ENCODE data around the gene PRXL2C. TPM values are rescaled to one million over a fixed set of nuclear protein-coding genes. Genes with fewer than 3 reads are reported as not detected.

Gene PRXL2C
- total RNA-seq, 1 donor: 21.6 TPM

- H3K4me3 ChIP-seq (ENCODE audit: low read depth, low read length): no peak overlapping the region
- TF ChIP-seq, protein P1, sequence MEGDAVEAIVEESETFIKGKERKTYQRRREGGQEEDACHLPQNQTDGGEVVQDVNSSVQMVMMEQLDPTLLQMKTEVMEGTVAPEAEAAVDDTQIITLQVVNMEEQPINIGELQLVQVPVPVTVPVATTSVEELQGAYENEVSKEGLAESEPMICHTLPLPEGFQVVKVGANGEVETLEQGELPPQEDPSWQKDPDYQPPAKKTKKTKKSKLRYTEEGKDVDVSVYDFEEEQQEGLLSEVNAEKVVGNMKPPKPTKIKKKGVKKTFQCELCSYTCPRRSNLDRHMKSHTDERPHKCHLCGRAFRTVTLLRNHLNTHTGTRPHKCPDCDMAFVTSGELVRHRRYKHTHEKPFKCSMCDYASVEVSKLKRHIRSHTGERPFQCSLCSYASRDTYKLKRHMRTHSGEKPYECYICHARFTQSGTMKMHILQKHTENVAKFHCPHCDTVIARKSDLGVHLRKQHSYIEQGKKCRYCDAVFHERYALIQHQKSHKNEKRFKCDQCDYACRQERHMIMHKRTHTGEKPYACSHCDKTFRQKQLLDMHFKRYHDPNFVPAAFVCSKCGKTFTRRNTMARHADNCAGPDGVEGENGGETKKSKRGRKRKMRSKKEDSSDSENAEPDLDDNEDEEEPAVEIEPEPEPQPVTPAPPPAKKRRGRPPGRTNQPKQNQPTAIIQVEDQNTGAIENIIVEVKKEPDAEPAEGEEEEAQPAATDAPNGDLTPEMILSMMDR (IDR thresholded peaks at IDR 0.05; ENCODE audit: insufficient read depth, low read depth, low read length): no peak
- peak; percentile 17 for DNase-seq (ENCODE audit: low read depth)
Measured at GRCh38 chr9:96663506-96664120, 8.5 kb upstream of the PRXL2C start.

DNA sequence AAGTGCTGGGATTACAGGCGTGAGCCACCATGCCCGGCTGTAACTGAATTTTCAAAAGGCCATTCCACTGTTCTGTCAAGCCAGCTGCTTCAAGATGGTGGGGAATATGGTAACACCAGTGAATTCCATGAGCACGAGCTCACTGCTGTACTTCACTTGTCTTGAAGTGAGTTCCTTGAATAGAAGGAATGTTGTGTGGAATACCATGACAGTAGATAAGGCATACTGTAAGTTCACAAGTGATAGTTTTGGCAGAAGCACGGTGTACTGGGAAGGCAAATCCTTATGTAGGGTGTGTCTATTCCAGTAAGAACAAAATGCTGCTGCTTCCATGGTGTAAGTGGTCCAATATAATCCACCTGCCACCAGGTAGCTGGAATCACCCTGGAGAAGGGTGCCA, 6.6 kb upstream of the PRXL2C start:
- TF ChIP-seq, protein P1 (IDR thresholded peaks at IDR 0.05; ENCODE audit: insufficient read depth, low read depth, low read length): no peak
- no peak for DNase-seq (ENCODE audit: low read depth)

DNA sequence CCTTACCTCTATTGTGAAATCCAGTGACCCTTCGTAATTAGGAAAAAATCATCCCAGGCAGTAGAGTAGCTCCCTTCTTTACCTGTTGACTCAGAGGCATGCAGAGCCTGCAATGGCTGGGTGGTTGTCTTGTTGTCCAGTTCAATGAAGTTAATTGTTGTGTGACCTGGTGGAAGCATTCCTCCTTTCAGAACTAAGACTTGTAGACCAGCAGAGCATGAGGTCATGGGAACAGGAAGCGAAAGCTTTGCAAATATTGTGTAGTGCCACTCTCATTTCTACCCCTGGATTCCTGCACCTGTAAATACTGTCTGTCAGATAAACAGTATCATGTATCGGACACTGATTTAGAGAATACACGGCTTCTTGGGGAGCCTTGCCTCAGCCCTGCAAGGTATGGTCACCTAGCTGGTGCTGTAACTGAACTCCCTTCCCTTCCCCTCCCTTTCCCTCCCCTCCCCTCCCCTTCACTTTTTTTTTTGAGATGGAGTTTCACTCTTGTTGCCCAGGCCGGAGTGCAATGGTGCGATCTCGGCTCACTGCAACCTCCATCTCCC, 5.7 kb upstream of the PRXL2C start:
- DNase-seq (ENCODE audit: low read depth): no peak
- H3K4me3 ChIP-seq (ENCODE audit: low read depth, low read length): no peak overlapping the region
- TF ChIP-seq, protein P1 (IDR thresholded peaks at IDR 0.05; ENCODE audit: insufficient read depth, low read depth, low read length): no peak

More for the DNA sequence above, 6.6 kb upstream of the PRXL2C start:
- H3K4me3 ChIP-seq (ENCODE audit: low read depth, low read length): no peak overlapping the region

DNA sequence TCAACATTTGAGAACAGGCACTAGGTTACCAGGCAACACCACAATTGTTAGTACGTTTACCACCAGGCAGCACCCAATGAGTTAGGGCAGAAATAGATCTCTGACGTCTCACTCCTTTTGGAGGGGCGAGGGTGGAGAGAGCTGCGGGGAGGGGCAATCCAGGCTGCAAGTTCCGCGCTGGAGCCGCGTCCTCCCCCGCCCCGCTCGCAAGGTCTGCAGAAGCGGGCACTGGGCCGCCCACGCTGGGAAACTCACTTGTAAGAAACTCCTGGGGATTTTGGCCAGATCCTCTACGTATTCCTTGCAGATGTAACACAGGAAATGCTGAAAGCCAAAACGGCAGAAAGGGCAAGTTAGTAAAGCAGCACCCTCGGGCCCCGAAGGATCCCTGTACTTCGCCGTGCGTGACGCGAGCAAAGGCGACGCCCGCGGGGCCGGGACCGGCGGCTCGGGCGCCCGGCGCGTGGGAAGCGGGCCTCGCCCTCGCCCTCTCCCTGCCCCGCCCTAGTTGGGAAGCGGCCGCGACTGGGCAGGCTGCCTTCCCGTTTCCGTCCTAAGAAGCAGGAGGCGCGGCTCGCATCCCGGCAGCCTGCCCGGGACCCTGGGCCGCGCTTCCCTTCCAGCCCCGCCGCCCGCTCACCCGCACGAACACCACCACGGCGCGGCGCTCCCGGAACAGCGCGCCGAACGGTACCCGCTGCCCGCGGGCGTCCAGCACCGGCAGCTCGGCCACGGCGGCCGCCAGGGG, 493 bp downstream of the PRXL2C start:
- peak; percentile 87 for DNase-seq (ENCODE audit: low read depth)
- TF ChIP-seq, protein P1 (IDR thresholded peaks at IDR 0.05; ENCODE audit: insufficient read depth, low read depth, low read length): no peak
- H3K4me3 ChIP-seq (ENCODE audit: low read depth, low read length): peak overlapping the region; percentile 70

DNA sequence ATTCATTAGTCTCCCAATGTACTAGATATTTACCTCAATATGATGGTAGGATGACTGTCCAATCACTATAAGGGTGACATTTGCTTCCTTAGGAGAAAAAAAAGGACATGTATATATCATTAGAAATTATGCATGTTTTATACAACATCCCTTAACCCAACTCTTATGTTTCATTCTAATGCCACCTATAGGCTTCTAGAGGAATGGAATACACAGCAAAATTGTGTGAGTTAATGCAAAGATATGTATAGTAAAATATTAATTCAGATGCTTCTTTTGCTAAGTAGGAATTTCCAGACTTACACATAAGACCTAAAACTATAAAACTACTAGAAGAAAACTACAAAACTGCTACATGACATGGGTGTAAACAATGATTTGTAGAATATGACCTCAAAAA, 3.5 kb downstream of the PRXL2C start:
- TF ChIP-seq, protein P1 (IDR thresholded peaks at IDR 0.05; ENCODE audit: insufficient read depth, low read depth, low read length): peak; percentile 55
- no peak overlapping the region for H3K4me3 ChIP-seq (ENCODE audit: low read depth, low read length)
- peak; percentile 38 for DNase-seq (ENCODE audit: low read depth)

GRCh38 chr9:96649620-96650324, 5.3 kb downstream of the PRXL2C start:
- TF ChIP-seq, protein P1 (IDR thresholded peaks at IDR 0.05; ENCODE audit: insufficient read depth, low read depth, low read length): no peak
- no peak for DNase-seq (ENCODE audit: low read depth)
- H3K4me3 ChIP-seq (ENCODE audit: low read depth, low read length): no peak overlapping the region
